AG04449 (cell line): ENCODE data around the gene VIPR2.

ENCODE experiments used
- CTCF ChIA-PET: fragments of 350-600 bp; formaldehyde crosslinking; extraction: SDS; loops from one replicate; lab custom pipeline; 2021; ENCODE audit warnings: antibody characterized with exemption; lab: Yijun Ruan, JAX
- POLR2A ChIA-PET: fragments of 400-600, 350-600 bp; formaldehyde crosslinking; extraction: SDS; loops from one replicate; lab custom pipeline; 2020; ENCODE audit warnings: antibody characterized with exemption, inconsistent platforms; lab: Yijun Ruan, JAX
- DNase-seq: peaks from one replicate; pipeline ENCODE4 v3.0.0-alpha.2; 2010; ENCODE audit warnings: low read depth, low spot score
- H3K4me3 ChIP-seq: 2 replicates; pipeline ENCODE4 v1.5.1; 2011; ENCODE audit warnings: low read depth, mild to moderate bottlenecking, control low read depth, low read length
- TF ChIP-seq, protein P1 (sequence below): IDR thresholded peaks from one replicate; pipeline ENCODE4 v1.5.1; 2011; ENCODE audit warnings: mild to moderate bottlenecking, moderate library complexity, low read length, control low read depth, inconsistent platforms; ENCODE audit not compliant: insufficient read depth; ENCODE audit errors: missing control alignments

Gene VIPR2

DNA sequence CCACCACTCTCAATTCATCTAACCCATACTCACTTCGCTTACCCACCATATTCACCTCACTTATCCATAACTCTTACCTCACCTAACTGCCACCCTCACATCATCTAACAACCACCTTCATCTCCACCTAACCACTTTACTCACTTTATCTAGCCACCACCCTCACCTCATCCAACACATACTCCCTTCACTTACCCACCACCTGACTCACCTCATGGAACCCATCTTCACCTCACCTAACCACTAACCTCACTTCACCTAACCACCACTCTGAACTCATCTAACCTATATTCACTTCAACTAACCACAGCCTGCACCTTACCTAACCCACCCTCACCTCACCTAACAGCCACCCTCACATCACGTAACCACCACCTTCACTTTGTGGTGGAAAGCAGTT, 84.2 kb downstream of the VIPR2 start:
- CTCF ChIA-PET, result no interaction called here
- no peak overlapping the region for H3K4me3 ChIP-seq
- TF ChIP-seq, protein P1, sequence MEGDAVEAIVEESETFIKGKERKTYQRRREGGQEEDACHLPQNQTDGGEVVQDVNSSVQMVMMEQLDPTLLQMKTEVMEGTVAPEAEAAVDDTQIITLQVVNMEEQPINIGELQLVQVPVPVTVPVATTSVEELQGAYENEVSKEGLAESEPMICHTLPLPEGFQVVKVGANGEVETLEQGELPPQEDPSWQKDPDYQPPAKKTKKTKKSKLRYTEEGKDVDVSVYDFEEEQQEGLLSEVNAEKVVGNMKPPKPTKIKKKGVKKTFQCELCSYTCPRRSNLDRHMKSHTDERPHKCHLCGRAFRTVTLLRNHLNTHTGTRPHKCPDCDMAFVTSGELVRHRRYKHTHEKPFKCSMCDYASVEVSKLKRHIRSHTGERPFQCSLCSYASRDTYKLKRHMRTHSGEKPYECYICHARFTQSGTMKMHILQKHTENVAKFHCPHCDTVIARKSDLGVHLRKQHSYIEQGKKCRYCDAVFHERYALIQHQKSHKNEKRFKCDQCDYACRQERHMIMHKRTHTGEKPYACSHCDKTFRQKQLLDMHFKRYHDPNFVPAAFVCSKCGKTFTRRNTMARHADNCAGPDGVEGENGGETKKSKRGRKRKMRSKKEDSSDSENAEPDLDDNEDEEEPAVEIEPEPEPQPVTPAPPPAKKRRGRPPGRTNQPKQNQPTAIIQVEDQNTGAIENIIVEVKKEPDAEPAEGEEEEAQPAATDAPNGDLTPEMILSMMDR, result no peak
- DNase-seq, result no peak
- POLR2A ChIA-PET, result no interaction called here

DNA sequence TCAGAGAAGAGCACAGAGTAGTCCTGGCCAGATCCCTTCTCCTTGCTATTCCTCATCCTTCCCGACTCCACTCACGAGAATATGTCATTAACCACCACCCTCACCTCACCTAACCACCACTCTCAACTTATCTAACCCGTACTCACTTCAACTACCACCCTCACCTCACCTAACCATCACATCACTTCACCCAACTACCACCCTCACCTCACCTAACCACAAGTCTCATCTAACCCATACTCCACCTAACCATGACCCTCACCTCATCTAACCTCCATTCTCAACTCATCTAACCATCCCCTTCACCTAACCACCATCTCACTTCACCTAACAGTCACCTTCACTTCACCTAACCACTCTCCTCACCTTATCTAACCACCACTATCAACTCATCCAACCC, 85.0 kb downstream of the VIPR2 start:
- H3K4me3 ChIP-seq, result no peak overlapping the region
- DNase-seq, result no peak
- TF ChIP-seq, protein P1, result no peak
- CTCF ChIA-PET, result no interaction called here
- POLR2A ChIA-PET, result no interaction called here

DNA sequence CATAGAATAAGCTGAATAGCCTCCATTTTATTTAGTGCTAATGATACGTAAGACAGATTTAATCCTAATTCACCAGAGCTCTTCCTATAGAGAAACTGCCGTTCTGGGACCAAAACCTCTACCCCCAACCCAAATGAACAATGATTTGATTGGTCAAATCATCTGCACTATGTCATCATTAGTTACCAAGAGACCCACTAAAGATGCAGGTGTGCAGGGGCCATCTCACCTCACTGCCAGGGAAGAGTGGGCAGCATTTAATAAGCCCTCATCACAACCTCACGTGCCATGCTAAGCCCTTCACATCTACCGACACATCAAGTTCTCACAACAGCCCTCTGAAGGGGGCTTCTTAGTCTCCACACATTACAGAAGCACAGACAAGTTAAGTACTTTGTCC, 87.0 kb downstream of the VIPR2 start:
- TF ChIP-seq, protein P1, result no peak
- no peak for DNase-seq
- ChIA-PET CTCF (no interaction called here), POLR2A (no interaction called here)
- H3K4me3 ChIP-seq, result no peak overlapping the region

DNA sequence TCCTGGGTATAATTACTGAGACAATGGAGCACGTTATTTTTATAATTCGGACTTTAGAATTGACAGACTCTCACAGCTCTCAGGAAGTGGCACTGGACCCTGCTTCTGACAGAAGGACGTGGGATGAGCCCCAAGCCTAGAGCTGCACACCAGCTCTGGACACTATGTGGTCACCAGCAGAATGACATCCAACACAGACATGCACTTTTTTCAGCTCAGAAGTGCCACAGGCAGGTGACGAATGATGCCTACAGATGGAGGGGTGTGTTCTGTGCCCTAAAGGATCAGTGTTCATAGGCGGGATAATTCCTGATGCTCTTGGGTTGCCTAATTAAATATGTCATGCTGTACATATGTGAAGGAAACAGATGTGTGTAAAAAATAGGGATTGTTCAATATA, 87.9 kb downstream of the VIPR2 start:
- DNase-seq, result no peak
- no peak overlapping the region for H3K4me3 ChIP-seq
- ChIA-PET CTCF (no interaction called here), POLR2A (no interaction called here)
- TF ChIP-seq, protein P1, result no peak

DNA sequence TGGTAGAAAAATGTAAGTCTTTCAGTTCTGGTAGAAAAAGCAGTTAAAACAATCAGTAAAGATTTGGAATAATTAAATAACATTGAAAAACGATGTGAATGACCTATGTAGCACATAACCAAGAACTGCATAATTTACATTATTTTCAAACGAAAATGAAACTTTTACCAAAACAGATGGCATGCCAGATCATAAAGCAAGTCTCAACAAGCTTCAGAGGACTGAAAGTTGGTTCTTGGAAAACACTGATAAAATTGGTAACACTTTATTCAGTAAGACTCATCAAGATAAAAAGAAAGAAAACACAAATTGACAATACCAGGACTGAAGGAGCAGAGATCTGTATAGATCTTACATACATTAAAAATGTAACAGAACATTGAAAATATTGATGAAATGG, 92.8 kb downstream of the VIPR2 start:
- H3K4me3 ChIP-seq, result no peak overlapping the region
- no peak for DNase-seq
- CTCF ChIA-PET, result no interaction called here
- POLR2A ChIA-PET, result no interaction called here
- TF ChIP-seq, protein P1, result no peak

DNA sequence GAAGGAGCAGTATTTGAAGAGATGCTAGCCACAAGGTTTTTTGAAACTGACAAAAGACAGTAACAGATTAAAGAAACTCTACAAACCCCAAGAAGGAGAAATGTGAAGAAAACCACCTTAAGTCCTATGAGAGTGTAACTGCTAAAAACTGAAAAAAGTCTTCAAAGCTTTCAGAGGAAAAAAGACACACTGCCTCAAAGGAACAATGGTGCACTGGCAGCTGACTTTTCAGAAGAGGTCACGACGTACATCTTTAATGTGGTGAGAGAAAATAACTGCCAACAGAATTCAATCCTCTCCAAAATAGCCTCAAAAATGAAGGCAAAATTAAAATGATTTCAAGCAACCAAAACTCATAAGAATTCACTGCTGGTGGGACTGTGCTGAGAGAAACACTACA, 94.0 kb downstream of the VIPR2 start:
- no peak overlapping the region for H3K4me3 ChIP-seq
- POLR2A ChIA-PET, result no interaction called here
- TF ChIP-seq, protein P1, result no peak

More for the DNA sequence above, 94.0 kb downstream of the VIPR2 start:
- CTCF ChIA-PET, result no interaction called here
- DNase-seq, result no peak
